ENCODE measurements around the gene TTLL7. TPM values are rescaled to one million over a fixed set of nuclear protein-coding genes. Genes with fewer than 3 reads are reported as not detected.

The TTLL7 gene
- total RNA-seq, 2 donors from 2014 or later: 24.7 to 26.6 TPM

DNA sequence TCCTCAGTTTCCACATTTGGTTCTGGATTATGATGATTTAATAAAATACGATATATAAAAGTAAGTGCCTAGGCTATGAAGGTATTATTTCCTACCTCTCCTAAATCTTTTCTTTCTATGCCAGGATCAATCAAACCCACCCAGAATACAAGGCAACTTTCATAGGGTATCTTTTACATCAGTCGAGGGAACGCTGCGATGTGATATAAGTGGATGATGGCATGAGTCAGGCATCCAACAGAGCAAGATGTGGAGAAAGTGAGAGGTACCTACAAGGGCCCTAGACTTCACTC, 781 bp downstream of the TTLL7 start:
- Histone ChIP-seq H3K4me3 (peak overlapping the region; percentile 72 to 83), H3K36me3 (no peaks in the 10 kb centered on the region), H3K27ac (peak overlapping the region in 1 of 2 donors; percentile 78), H3K9me3 (no peaks in the 10 kb centered on the region), H3K4me1 (replicated peaks) (no peaks in the 10 kb centered on the region), H3K27me3 (replicated peaks; ENCODE audit: insufficient read depth) (no peaks in the 10 kb centered on the region)
- TF ChIP-seq, protein P1, sequence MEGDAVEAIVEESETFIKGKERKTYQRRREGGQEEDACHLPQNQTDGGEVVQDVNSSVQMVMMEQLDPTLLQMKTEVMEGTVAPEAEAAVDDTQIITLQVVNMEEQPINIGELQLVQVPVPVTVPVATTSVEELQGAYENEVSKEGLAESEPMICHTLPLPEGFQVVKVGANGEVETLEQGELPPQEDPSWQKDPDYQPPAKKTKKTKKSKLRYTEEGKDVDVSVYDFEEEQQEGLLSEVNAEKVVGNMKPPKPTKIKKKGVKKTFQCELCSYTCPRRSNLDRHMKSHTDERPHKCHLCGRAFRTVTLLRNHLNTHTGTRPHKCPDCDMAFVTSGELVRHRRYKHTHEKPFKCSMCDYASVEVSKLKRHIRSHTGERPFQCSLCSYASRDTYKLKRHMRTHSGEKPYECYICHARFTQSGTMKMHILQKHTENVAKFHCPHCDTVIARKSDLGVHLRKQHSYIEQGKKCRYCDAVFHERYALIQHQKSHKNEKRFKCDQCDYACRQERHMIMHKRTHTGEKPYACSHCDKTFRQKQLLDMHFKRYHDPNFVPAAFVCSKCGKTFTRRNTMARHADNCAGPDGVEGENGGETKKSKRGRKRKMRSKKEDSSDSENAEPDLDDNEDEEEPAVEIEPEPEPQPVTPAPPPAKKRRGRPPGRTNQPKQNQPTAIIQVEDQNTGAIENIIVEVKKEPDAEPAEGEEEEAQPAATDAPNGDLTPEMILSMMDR (IDR thresholded peaks at IDR 0.05): no peak
- TF ChIP-seq POLR2A (IDR thresholded peaks at IDR 0.05) (no peak), POLR2AphosphoS5 (IDR thresholded peaks at IDR 0.05) (no peak)
- intact Hi-C loops (cut with DNase I): loop anchor here (5.0 to 10.0 kb wide), 2 partner anchors 77 to 124 kb away; no protein-coding TSS in a partner anchor
- WGBS: 45% methylated on average over 4 of the region's 4 CpGs
- DNase-seq (ENCODE audit: low spot score): no peak

DNA sequence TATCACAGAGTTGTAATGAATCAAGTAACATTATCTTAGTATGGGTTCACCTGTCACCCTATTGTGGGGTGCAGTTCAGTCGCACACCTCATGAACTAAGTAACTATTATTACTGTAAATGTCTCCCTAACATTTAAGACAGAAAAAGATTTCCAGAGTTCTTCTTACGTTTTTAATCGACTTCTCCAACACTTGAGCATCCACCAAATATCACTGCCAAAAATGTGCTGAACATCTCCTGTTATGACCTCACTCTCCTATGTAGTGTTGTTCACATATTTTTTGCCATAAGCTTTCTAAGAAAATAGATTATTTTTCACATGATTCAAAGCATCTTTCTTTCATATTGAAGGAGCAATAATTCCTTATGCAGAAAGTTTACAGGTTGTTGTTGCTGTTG, 1.3 kb downstream of the TTLL7 start:
- no peaks in the 10 kb centered on the region for H3K36me3 ChIP-seq
- intact Hi-C loops (cut with DNase I): loop anchor here (5.0 to 10.0 kb wide), 2 partner anchors 77 to 125 kb away; no protein-coding TSS in a partner anchor
- H3K27me3 ChIP-seq (replicated peaks; ENCODE audit: insufficient read depth): no peaks in the 10 kb centered on the region
- WGBS: 76% methylated on average over 3 of the region's 3 CpGs
- no peak overlapping the region for H3K27ac ChIP-seq
- H3K9me3 ChIP-seq: no peaks in the 10 kb centered on the region
- TF ChIP-seq POLR2A (IDR thresholded peaks at IDR 0.05) (no peak), POLR2AphosphoS5 (IDR thresholded peaks at IDR 0.05) (no peak)
- TF ChIP-seq, protein P1 (IDR thresholded peaks at IDR 0.05): no peak
- no peaks in the 10 kb centered on the region for H3K4me1 ChIP-seq (replicated peaks)
- no peak overlapping the region for H3K4me3 ChIP-seq
- DNase-seq (ENCODE audit: low spot score): no peak

DNA sequence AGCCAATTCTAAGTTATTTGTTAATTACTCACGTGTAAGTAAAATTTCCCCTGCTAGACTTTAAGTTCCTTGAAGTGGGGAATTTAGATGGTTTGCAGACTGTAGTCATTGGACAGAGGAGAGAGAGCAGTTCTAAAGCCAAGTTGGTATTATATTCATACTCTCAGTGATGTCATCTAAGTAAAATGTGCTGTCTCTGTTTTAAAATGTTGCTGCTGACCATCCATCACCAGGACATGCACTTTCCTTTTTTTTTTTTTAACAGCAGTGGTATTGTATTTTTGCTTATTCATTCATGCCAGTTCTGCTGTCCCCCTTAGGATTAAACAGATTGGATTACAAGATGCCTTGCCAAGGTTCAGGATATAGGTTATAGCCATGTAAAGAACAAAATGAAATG, 2.3 kb downstream of the TTLL7 start:
- DNase-seq (ENCODE audit: low spot score): no peak
- WGBS: 27% methylated on average over 1 of the region's 1 CpG
- TF ChIP-seq POLR2AphosphoS5 (IDR thresholded peaks at IDR 0.05) (no peak), POLR2A (IDR thresholded peaks at IDR 0.05) (no peak)
- TF ChIP-seq, protein P1 (IDR thresholded peaks at IDR 0.05): no peak
- H3K27me3 ChIP-seq (replicated peaks; ENCODE audit: insufficient read depth): no peaks in the 10 kb centered on the region
- H3K4me1 ChIP-seq (replicated peaks): no peaks in the 10 kb centered on the region
- H3K36me3 ChIP-seq: no peaks in the 10 kb centered on the region
- H3K4me3 ChIP-seq: no peak overlapping the region
- intact Hi-C loops (cut with DNase I): loop anchor here (5.0 to 10.0 kb wide), 2 partner anchors 78 to 126 kb away; no protein-coding TSS in a partner anchor
- H3K27ac ChIP-seq: no peak overlapping the region
- H3K9me3 ChIP-seq: no peaks in the 10 kb centered on the region

DNA sequence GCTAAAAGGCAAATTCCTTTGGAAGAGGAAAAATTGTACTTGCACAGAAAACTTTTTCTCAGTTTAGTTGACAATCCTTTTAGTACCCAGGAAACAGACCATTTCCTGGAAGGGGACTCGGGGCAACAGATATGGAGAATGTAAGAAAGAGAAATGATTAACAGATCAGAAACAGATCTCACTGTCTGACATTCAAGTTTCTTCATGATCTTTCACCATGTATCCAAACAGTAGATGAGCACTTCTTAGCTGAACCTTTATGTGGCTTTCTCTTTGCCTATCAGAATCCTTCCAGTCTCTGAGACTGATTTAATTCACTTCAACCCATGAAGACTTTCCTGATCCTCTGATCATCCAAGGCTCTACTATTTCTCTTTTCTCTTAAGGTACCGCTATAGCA, 2.7 kb downstream of the TTLL7 start:
- H3K27ac ChIP-seq: no peak overlapping the region
- WGBS: 80% methylated on average over 2 of the region's 2 CpGs
- no peak overlapping the region for H3K4me3 ChIP-seq
- intact Hi-C loops (cut with DNase I): loop anchor here (5.0 to 10.0 kb wide), 2 partner anchors 79 to 126 kb away; no protein-coding TSS in a partner anchor
- no peaks in the 10 kb centered on the region for H3K4me1 ChIP-seq (replicated peaks)
- no peak for DNase-seq (ENCODE audit: low spot score)
- H3K27me3 ChIP-seq (replicated peaks; ENCODE audit: insufficient read depth): no peaks in the 10 kb centered on the region
- no peaks in the 10 kb centered on the region for H3K36me3 ChIP-seq
- H3K9me3 ChIP-seq: no peaks in the 10 kb centered on the region
- no peak for TF ChIP-seq POLR2AphosphoS5 (IDR thresholded peaks at IDR 0.05)
- no peak for TF ChIP-seq POLR2A (IDR thresholded peaks at IDR 0.05)
- TF ChIP-seq, protein P1 (IDR thresholded peaks at IDR 0.05): no peak

DNA sequence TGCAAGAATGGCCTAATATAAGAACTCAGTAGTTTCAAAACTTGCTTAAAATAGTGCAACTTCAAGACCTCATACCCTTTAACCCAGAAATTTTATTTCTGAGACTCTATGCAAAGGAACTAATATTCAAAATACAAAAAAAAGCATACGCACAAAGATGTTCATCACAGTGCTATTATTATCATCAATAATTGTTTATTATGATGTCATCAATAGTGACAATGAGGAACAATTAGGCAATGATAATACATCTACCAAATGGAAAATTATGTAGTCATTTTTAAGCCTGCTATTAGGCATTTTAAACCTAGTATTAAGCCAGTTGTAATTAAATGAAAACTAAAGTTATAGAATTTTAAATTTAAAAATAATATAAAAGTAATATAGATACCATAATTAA, 3.3 kb downstream of the TTLL7 start:
- no peak overlapping the region for H3K4me3 ChIP-seq
- no peaks in the 10 kb centered on the region for H3K9me3 ChIP-seq
- TF ChIP-seq, protein P1 (IDR thresholded peaks at IDR 0.05): no peak
- TF ChIP-seq POLR2AphosphoS5 (IDR thresholded peaks at IDR 0.05) (no peak), POLR2A (IDR thresholded peaks at IDR 0.05) (no peak)
- no peaks in the 10 kb centered on the region for H3K27me3 ChIP-seq (replicated peaks; ENCODE audit: insufficient read depth)
- no peak overlapping the region for H3K27ac ChIP-seq
- H3K36me3 ChIP-seq: no peaks in the 10 kb centered on the region
- no peak for DNase-seq (ENCODE audit: low spot score)
- no peaks in the 10 kb centered on the region for H3K4me1 ChIP-seq (replicated peaks)
- intact Hi-C loops (cut with DNase I): loop anchor here (5.0 to 10.0 kb wide), 2 partner anchors 79 to 127 kb away; no protein-coding TSS in a partner anchor
- WGBS: 100% methylated on average over 1 of the region's 1 CpG

Measured in prostate gland (tissue), 2 donors.